ENCODE results near the gene BAG2. TPM values are rescaled to one million over a fixed set of nuclear protein-coding genes. Genes with fewer than 3 reads are reported as not detected.

Gene BAG2
- total and polyA plus RNA-seq, 10 of the 15 experiments (the other 5 are each of a cell fraction or from before 2014, with no cell fraction given) = 7.7 to 17.6 (median 9.6) TPM

- ChIA-PET POLR2A (no interaction called here), SMC1A (ENCODE audit: uncharacterized antibody, unreplicated experiment) (no interaction called here)
These were observed 54.1 kb downstream of the BAG2 start for GRCh38 chr6:57226221-57226620.

More at GRCh38 chr6:57226221-57226620, 54.1 kb downstream of the BAG2 start:
- Histone ChIP-seq H3K27me3 (replicated peaks in 1 of 2; ENCODE audit: control insufficient read depth in 2 of 2, insufficient read depth in 2 of 2, low read length in 1 of 2) (no peaks in the 10 kb centered on the region), H3K9ac (ENCODE audit: control insufficient read depth, insufficient read depth, low read length) (no peak overlapping the region), H4K20me1 (ENCODE audit: control insufficient read depth, insufficient read depth) (no peaks in the 10 kb centered on the region), H3K9me3 (replicated peaks; ENCODE audit: control insufficient read depth, insufficient read depth, low read length) (no peaks in the 10 kb centered on the region), H3K4me1 (ENCODE audit: control insufficient read depth, insufficient read depth, low read length) (no peaks in the 10 kb centered on the region), H2AFZ (ENCODE audit: control insufficient read depth, low read depth, low read length) (no peak overlapping the region), H3K36me3 (ENCODE audit: control insufficient read depth in 2 of 2, insufficient read depth in 2 of 2, low read length in 1 of 2) (no peaks in the 10 kb centered on the region), H3K79me2 (ENCODE audit: control insufficient read depth, insufficient read depth, low read length) (peaks cover 3% of the 10 kb centered on the region), H3K4me3 (no peak overlapping the region), H3K4me2 (ENCODE audit: control insufficient read depth, insufficient read depth) (no peak overlapping the region), H3K27ac (ENCODE audit: control insufficient read depth, insufficient read depth) (no peak overlapping the region)
- in situ Hi-C loops (cut with MboI) = no loop called here
- CTCF ChIA-PET = interaction anchor here (0.9 kb wide), 1 partner anchor 55 kb away, joined by 3 read pairs; no protein-coding TSS in a partner anchor
- intact Hi-C loops (cut with micrococcal nuclease; ENCODE audit: unreplicated experiment) = no loop called here
- FAIRE-seq = no peak
- 26% methylated on average over 2 of the region's 2 CpGs for WGBS (ENCODE audit: insufficient coverage, insufficient replicate concordance, low lambda C conversion rate, missing lambda C conversion rate)
- BruUV-seq (replicated peaks) = no TSS peak
- no peak for DNase-seq (ENCODE audit: low read depth, low spot score)
- RAD21 ChIA-PET (ENCODE audit: unreplicated experiment) = no interaction called here
- TF ChIP-seq ELK1 (IDR thresholded peaks at IDR 0.05; ENCODE audit: low read depth, low read length) (no peak), ZNF687 (IDR thresholded peaks at IDR 0.05) (no peak), SREBF2 (IDR thresholded peaks at IDR 0.05; ENCODE audit: low read length) (no peak), RCOR1 (conservative IDR thresholded peaks at IDR 0.05; ENCODE audit: low read depth, low read length) (no peak)
- TF ChIP-seq, protein P1, sequence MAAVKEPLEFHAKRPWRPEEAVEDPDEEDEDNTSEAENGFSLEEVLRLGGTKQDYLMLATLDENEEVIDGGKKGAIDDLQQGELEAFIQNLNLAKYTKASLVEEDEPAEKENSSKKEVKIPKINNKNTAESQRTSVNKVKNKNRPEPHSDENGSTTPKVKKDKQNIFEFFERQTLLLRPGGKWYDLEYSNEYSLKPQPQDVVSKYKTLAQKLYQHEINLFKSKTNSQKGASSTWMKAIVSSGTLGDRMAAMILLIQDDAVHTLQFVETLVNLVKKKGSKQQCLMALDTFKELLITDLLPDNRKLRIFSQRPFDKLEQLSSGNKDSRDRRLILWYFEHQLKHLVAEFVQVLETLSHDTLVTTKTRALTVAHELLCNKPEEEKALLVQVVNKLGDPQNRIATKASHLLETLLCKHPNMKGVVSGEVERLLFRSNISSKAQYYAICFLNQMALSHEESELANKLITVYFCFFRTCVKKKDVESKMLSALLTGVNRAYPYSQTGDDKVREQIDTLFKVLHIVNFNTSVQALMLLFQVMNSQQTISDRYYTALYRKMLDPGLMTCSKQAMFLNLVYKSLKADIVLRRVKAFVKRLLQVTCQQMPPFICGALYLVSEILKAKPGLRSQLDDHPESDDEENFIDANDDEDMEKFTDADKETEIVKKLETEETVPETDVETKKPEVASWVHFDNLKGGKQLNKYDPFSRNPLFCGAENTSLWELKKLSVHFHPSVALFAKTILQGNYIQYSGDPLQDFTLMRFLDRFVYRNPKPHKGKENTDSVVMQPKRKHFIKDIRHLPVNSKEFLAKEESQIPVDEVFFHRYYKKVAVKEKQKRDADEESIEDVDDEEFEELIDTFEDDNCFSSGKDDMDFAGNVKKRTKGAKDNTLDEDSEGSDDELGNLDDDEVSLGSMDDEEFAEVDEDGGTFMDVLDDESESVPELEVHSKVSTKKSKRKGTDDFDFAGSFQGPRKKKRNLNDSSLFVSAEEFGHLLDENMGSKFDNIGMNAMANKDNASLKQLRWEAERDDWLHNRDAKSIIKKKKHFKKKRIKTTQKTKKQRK (IDR thresholded peaks at IDR 0.05; ENCODE audit: low read depth, low read length) = no peak
- TF ChIP-seq, protein P2, sequence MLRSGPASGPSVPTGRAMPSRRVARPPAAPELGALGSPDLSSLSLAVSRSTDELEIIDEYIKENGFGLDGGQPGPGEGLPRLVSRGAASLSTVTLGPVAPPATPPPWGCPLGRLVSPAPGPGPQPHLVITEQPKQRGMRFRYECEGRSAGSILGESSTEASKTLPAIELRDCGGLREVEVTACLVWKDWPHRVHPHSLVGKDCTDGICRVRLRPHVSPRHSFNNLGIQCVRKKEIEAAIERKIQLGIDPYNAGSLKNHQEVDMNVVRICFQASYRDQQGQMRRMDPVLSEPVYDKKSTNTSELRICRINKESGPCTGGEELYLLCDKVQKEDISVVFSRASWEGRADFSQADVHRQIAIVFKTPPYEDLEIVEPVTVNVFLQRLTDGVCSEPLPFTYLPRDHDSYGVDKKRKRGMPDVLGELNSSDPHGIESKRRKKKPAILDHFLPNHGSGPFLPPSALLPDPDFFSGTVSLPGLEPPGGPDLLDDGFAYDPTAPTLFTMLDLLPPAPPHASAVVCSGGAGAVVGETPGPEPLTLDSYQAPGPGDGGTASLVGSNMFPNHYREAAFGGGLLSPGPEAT (IDR thresholded peaks at IDR 0.05; ENCODE audit: low read depth) = no peak
- ATAC-seq = no peak

Data from GM12878 (cell line).